ENCODE data around the gene PTMA.
"Not testable (repeated sequence)": the region's sequence is repeated elsewhere in the genome, so short reads cannot be mapped to it uniquely, and the experiment has no call there.

DNA sequence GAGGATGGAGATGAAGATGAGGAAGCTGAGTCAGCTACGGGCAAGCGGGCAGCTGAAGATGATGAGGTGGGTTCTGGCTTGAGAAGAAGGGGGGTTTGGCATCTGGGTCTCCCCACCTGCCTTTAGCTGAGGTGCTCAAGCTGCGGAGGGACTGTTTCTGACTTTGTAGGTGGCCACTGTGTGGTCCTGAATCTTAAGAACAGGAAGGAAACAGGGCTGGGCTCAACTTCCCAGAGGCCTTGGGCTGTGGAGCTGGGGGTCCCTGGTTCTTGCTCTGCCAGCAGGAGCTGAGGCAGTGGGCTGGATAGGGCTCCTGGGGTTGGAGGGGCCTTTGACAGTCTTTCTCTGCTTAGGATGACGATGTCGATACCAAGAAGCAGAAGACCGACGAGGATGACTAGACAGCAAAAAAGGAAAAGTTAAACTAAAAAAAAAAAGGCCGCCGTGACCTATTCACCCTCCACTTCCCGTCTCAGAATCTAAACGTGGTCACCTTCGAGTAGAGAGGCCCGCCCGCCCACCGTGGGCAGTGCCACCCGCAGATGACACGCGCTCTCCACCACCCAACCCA lies 4.2 kb downstream of the PTMA start:
- not testable (repeated sequence) for TF ChIP-seq SMC3 (IDR thresholded peaks at IDR 0.05); ZC3H11A (IDR thresholded peaks at IDR 0.05); CEBPB (IDR thresholded peaks at IDR 0.05); POLR2A (IDR thresholded peaks at IDR 0.05; ENCODE audit: low read length); JUNB (IDR thresholded peaks at IDR 0.05); ZSCAN20 (CRISPR knock-in tag; IDR thresholded peaks at IDR 0.05); EHMT2 (IDR thresholded peaks at IDR 0.05; ENCODE audit: low read depth)
- TF ChIP-seq, protein P1, sequence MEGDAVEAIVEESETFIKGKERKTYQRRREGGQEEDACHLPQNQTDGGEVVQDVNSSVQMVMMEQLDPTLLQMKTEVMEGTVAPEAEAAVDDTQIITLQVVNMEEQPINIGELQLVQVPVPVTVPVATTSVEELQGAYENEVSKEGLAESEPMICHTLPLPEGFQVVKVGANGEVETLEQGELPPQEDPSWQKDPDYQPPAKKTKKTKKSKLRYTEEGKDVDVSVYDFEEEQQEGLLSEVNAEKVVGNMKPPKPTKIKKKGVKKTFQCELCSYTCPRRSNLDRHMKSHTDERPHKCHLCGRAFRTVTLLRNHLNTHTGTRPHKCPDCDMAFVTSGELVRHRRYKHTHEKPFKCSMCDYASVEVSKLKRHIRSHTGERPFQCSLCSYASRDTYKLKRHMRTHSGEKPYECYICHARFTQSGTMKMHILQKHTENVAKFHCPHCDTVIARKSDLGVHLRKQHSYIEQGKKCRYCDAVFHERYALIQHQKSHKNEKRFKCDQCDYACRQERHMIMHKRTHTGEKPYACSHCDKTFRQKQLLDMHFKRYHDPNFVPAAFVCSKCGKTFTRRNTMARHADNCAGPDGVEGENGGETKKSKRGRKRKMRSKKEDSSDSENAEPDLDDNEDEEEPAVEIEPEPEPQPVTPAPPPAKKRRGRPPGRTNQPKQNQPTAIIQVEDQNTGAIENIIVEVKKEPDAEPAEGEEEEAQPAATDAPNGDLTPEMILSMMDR (IDR thresholded peaks at IDR 0.05): not testable (repeated sequence)
- TF ChIP-seq, protein P2, sequence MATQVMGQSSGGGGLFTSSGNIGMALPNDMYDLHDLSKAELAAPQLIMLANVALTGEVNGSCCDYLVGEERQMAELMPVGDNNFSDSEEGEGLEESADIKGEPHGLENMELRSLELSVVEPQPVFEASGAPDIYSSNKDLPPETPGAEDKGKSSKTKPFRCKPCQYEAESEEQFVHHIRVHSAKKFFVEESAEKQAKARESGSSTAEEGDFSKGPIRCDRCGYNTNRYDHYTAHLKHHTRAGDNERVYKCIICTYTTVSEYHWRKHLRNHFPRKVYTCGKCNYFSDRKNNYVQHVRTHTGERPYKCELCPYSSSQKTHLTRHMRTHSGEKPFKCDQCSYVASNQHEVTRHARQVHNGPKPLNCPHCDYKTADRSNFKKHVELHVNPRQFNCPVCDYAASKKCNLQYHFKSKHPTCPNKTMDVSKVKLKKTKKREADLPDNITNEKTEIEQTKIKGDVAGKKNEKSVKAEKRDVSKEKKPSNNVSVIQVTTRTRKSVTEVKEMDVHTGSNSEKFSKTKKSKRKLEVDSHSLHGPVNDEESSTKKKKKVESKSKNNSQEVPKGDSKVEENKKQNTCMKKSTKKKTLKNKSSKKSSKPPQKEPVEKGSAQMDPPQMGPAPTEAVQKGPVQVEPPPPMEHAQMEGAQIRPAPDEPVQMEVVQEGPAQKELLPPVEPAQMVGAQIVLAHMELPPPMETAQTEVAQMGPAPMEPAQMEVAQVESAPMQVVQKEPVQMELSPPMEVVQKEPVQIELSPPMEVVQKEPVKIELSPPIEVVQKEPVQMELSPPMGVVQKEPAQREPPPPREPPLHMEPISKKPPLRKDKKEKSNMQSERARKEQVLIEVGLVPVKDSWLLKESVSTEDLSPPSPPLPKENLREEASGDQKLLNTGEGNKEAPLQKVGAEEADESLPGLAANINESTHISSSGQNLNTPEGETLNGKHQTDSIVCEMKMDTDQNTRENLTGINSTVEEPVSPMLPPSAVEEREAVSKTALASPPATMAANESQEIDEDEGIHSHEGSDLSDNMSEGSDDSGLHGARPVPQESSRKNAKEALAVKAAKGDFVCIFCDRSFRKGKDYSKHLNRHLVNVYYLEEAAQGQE (IDR thresholded peaks at IDR 0.05): not testable (repeated sequence)
- TF ChIP-seq, protein P3, sequence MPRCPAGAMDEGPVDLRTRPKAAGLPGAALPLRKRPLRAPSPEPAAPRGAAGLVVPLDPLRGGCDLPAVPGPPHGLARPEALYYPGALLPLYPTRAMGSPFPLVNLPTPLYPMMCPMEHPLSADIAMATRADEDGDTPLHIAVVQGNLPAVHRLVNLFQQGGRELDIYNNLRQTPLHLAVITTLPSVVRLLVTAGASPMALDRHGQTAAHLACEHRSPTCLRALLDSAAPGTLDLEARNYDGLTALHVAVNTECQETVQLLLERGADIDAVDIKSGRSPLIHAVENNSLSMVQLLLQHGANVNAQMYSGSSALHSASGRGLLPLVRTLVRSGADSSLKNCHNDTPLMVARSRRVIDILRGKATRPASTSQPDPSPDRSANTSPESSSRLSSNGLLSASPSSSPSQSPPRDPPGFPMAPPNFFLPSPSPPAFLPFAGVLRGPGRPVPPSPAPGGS (IDR thresholded peaks at IDR 0.05): not testable (repeated sequence)
